IMR-90 (cell line): Measurements from ENCODE around the gene DDN. TPM values are rescaled to one million over a fixed set of nuclear protein-coding genes. Genes with fewer than 3 reads are reported as not detected.

Experiments used
- ATAC-seq: fragments of 200-7000 bp; cut with Tn5 transposase; 2 replicates; pipeline ENCODE4 v1.9.1; 2020; ENCODE audit warnings: low read depth, mild to moderate bottlenecking, moderate library complexity
- BruUV-seq: library from RNA; stranded (reverse); fragments of 400-500 nt; replicated peaks from 2 replicates; lab custom pipeline; 2021; lab: Mats Ljungman, UMichigan
- CTCF ChIA-PET: fragments of 300-600 bp; formaldehyde crosslinking; extraction: SDS; loops from one replicate; lab custom pipeline; 2021; ENCODE audit warnings: antibody characterized with exemption; lab: Yijun Ruan, JAX
- POLR2A ChIA-PET: fragments of 300-600 bp; sonication (Branson Sonifier 250); formaldehyde crosslinking; loops from one replicate; lab custom pipeline; 2022; ENCODE audit warnings: antibody characterized with exemption; ENCODE audit not compliant: unreplicated experiment; lab: Charles Lee
- DNase-seq: peaks from one replicate; pipeline ENCODE4 v3.0.0; 2013
- H2AFZ ChIP-seq: replicated peaks from 2 replicates; pipeline ENCODE3; 2013; ENCODE audit warnings: low read length, mild to moderate bottlenecking; ENCODE audit not compliant: poor library complexity
- H2AK5ac ChIP-seq: 2 replicates; pipeline ENCODE4 v1.6.1; 2013; ENCODE audit warnings: low read depth, low read length, inconsistent platforms
- H2AK9ac ChIP-seq: replicated peaks from 2 replicates; pipeline ENCODE3; 2013; ENCODE audit warnings: mild to moderate bottlenecking, low read depth, low read length, moderate library complexity; ENCODE audit not compliant: poor library complexity
- H2BK120ac ChIP-seq: 2 replicates; pipeline ENCODE4 v1.6.1; 2013; ENCODE audit warnings: low read depth, low read length, inconsistent platforms
- H2BK15ac ChIP-seq: 3 replicates; pipeline ENCODE4 v1.6.1; 2013; ENCODE audit warnings: low read depth, low read length, inconsistent platforms
- H2BK20ac ChIP-seq: 2 replicates; pipeline ENCODE4 v1.6.1; 2013; ENCODE audit warnings: low read depth, mild to moderate bottlenecking, inconsistent platforms, low read length, moderate library complexity
- H2BK5ac ChIP-seq: 2 replicates; pipeline ENCODE4 v1.6.1; 2013; ENCODE audit warnings: mild to moderate bottlenecking, low read depth, low read length, inconsistent platforms; ENCODE audit not compliant: poor library complexity, severe bottlenecking
- H3K14ac ChIP-seq: replicated peaks from 2 replicates; pipeline ENCODE4 v1.6.1; 2013; ENCODE audit warnings: low read depth, low read length, inconsistent platforms
- H3K18ac ChIP-seq: 2 replicates; pipeline ENCODE4 v1.6.1; 2013; ENCODE audit warnings: low read depth, low read length, control low read depth
- H3K23ac ChIP-seq: 2 replicates; pipeline ENCODE4 v1.6.1; 2013; ENCODE audit warnings: low read depth, low read length, inconsistent platforms
- H3K27ac ChIP-seq: 2 replicates; pipeline ENCODE4 v1.5.1; 2013; ENCODE audit warnings: mild to moderate bottlenecking, control low read depth, low read length; ENCODE audit not compliant: insufficient read depth
- H3K27me3 ChIP-seq: 2 replicates; pipeline ENCODE4 v1.6.1; 2013; ENCODE audit warnings: low read length; ENCODE audit not compliant: control insufficient read depth, insufficient read depth
- H3K36me3 ChIP-seq: 2 replicates; pipeline ENCODE4 v1.6.1; 2013; ENCODE audit warnings: low read length, mixed read lengths; ENCODE audit not compliant: control insufficient read depth, insufficient read depth
- H3K4ac ChIP-seq: 2 replicates; pipeline ENCODE4 v1.6.1; 2013; ENCODE audit warnings: low read depth, low read length, inconsistent platforms
- H3K4me1 ChIP-seq: 2 replicates; pipeline ENCODE4 v1.6.1; 2013; ENCODE audit warnings: low read length, mixed read lengths; ENCODE audit not compliant: control insufficient read depth, insufficient read depth
- H3K4me2 ChIP-seq: 2 replicates; pipeline ENCODE4 v1.6.1; 2013; ENCODE audit warnings: low read depth, mild to moderate bottlenecking, control low read depth, low read length, moderate library complexity
- H3K4me3 ChIP-seq: 2 replicates; pipeline ENCODE4 v1.5.1; 2013; ENCODE audit warnings: low read depth, mild to moderate bottlenecking, control low read depth, low read length, moderate library complexity; ENCODE audit not compliant: insufficient read depth
- H3K56ac ChIP-seq: 2 replicates; pipeline ENCODE4 v1.6.1; 2013; ENCODE audit warnings: low read length, inconsistent platforms; ENCODE audit not compliant: insufficient read depth; ENCODE audit errors: extremely low read depth
- H3K79me1 ChIP-seq, 2 experiments: 2 replicates each; pipeline ENCODE4 v1.6.1; 2013; ENCODE audit warnings: low read length in 2 of 2, inconsistent platforms in 1 of 2, low read depth in 1 of 2
- H3K9ac ChIP-seq: 2 replicates; pipeline ENCODE4 v1.6.1; 2013; ENCODE audit warnings: low read depth, low read length, control low read depth
- H3K9me1 ChIP-seq: 2 replicates; pipeline ENCODE4 v1.6.1; 2013; ENCODE audit warnings: low read length, inconsistent platforms; ENCODE audit not compliant: insufficient read depth
- H3K9me3 ChIP-seq: 2 replicates; pipeline ENCODE4 v1.6.1; 2013; ENCODE audit warnings: low read length; ENCODE audit not compliant: control insufficient read depth, insufficient read depth
- H4K20me1 ChIP-seq: 2 replicates; pipeline ENCODE4 v1.6.1; 2013; ENCODE audit warnings: low read length, inconsistent platforms; ENCODE audit not compliant: insufficient read depth
- H4K5ac ChIP-seq: 2 replicates; pipeline ENCODE4 v1.6.1; 2013; ENCODE audit warnings: mild to moderate bottlenecking, low read depth, low read length, control low read depth
- H4K8ac ChIP-seq, 2 experiments: 2 replicates each; pipeline ENCODE4 v1.6.1; 2013; ENCODE audit warnings: low read depth in 2 of 2, low read length in 2 of 2, control low read depth in 1 of 2, inconsistent platforms in 1 of 2
- H4K91ac ChIP-seq: 2 replicates; pipeline ENCODE4 v1.6.1; 2013; ENCODE audit warnings: low read depth, low read length, inconsistent platforms; ENCODE audit not compliant: insufficient read depth
- BHLHE40 ChIP-seq: fragments of 150-350 bp; IDR thresholded peaks from 2 replicates; pipeline ENCODE4 v1.6.1; 2016; ENCODE audit warnings: mild to moderate bottlenecking, low read depth, low read length
- CEBPB ChIP-seq: IDR thresholded peaks from 2 replicates; pipeline ENCODE4 v1.6.1; 2012; ENCODE audit warnings: low read depth, low read length, improper control_type of control experiment
- ELK1 ChIP-seq: fragments of 150-350 bp; IDR thresholded peaks from 2 replicates; pipeline ENCODE4 v1.6.1; 2016; ENCODE audit warnings: low read depth, mild to moderate bottlenecking, low read length, moderate library complexity, borderline replicate concordance
- MAFK ChIP-seq: IDR thresholded peaks from 2 replicates; pipeline ENCODE4 v1.6.1; 2012; ENCODE audit warnings: low read depth, low read length, improper control_type of control experiment
- MAZ ChIP-seq: IDR thresholded peaks from 2 replicates; pipeline ENCODE4 v1.6.1; 2012; ENCODE audit warnings: low read depth, mild to moderate bottlenecking, low read length, improper control_type of control experiment, moderate library complexity, borderline replicate concordance
- MXI1 ChIP-seq: IDR thresholded peaks from 2 replicates; pipeline ENCODE4 v1.6.1; 2012; ENCODE audit warnings: low read depth, mild to moderate bottlenecking, low read length, moderate library complexity, borderline replicate concordance
- NFE2L2 ChIP-seq: fragments of 150-350 bp; IDR thresholded peaks from 2 replicates; pipeline ENCODE4 v1.6.1; 2016; ENCODE audit warnings: low read depth, mild to moderate bottlenecking, low read length
- RCOR1 ChIP-seq: IDR thresholded peaks from 2 replicates; pipeline ENCODE4 v1.6.1; 2012; ENCODE audit warnings: mild to moderate bottlenecking, low read length, improper control_type of control experiment; ENCODE audit not compliant: insufficient replicate concordance
- SMC3 ChIP-seq: fragments of 150-350 bp; IDR thresholded peaks from 2 replicates; pipeline ENCODE4 v1.6.1; 2016; ENCODE audit warnings: low read depth, mild to moderate bottlenecking, antibody characterized with exemption, low read length, moderate library complexity
- WGBS, 2 experiments: methylation state at CpG; one replicate each; pipeline versions ENCODE4 v1.1.5 to v1.1.7; 2013; ENCODE audit warnings: missing lambda C conversion rate in 2 of 2; ENCODE audit not compliant: insufficient read length in 1 of 2; ENCODE audit errors: extremely low coverage in 2 of 2; 5-methylcytosine and 5-hydroxymethylcytosine counted together
- dilution Hi-C: fragments of 300-500 bp; cut with HindIII; formaldehyde crosslinking; loops from one replicate; pipeline ENCODE4 v1.14.3; 2018; ENCODE audit warnings: low sequenced_read_pairs; ENCODE audit not compliant: unreplicated experiment
- in situ Hi-C: fragments of 300-500 bp; cut with MboI; formaldehyde crosslinking; loops from 3 replicates; pipeline ENCODE4 v1.14.3; 2019; ENCODE audit warnings: low sequenced_read_pairs, inconsistent platforms, mixed read lengths
- intact Hi-C: fragments of 100-400 bp; cut with micrococcal nuclease; formaldehyde crosslinking; loops from 2 replicates; pipeline ENCODE4 v1.10.0; 2022
- polyA plus RNA-seq, 3 experiments: library from polyadenylated mRNA; depleted of rRNA; stranded (reverse); fragments of >200 nt; gene quantifications; 2 replicates each; pipeline ENCODE4 v1.2.3, GENCODE V29; 2012; ENCODE audit warnings: low replicate concordance in 1 of 3
- total RNA-seq: library from RNA; depleted of rRNA; stranded (reverse); fragments of >200 nt; gene quantifications from 2 replicates; pipeline ENCODE4 v1.2.3, GENCODE V29; 2012

The DDN gene
- total and polyA plus RNA-seq, 2 of the 4 experiments (the other 2 are of a cell fraction), result 0.18 to 0.21 TPM

- Histone ChIP-seq H3K36me3 (peaks cover 85% of the 10 kb centered on the region), H3K9ac (no peak overlapping the region), H3K18ac (no peak overlapping the region), H3K4me3 (no peak overlapping the region), H3K4me2 (no peak overlapping the region), H2AK9ac (no peak overlapping the region), H3K27me3 (no peaks in the 10 kb centered on the region), H2BK15ac (no peak overlapping the region), H2AFZ (no peak overlapping the region), H3K9me1 (no peaks in the 10 kb centered on the region), H3K79me1 (peaks cover 18 to 61% of the 10 kb centered on the region in 2 experiments), H2AK5ac (no peak overlapping the region), H4K91ac (no peak overlapping the region), H2BK120ac (no peak overlapping the region), H4K8ac (no peak overlapping the region), H4K5ac (no peak overlapping the region), H4K20me1 (peaks cover 19% of the 10 kb centered on the region), H3K4ac (no peak overlapping the region), H2BK5ac (no peak overlapping the region), H3K56ac (no peak overlapping the region), H3K4me1 (no peaks in the 10 kb centered on the region), H3K9me3 (no peaks in the 10 kb centered on the region), H3K23ac (no peak overlapping the region), H3K27ac (no peak overlapping the region), H2BK20ac (no peak overlapping the region), H3K14ac (no peak overlapping the region)
- intact Hi-C loops (no loop called here), in situ Hi-C loops (no loop called here), dilution Hi-C loops (no loop called here)
- WGBS, 2 experiments, result 65% methylated on average over 6 of the region's 8 CpGs; no CpG with 5 or more reads in 1 of the 2 experiments
- CTCF ChIA-PET, result no interaction called here
- no peak for ATAC-seq
- POLR2A ChIA-PET, result no interaction called here
- DNase-seq, result no peak
- TF ChIP-seq MAZ (no peak), ELK1 (no peak), BHLHE40 (no peak), CEBPB (no peak), MAFK (no peak), MXI1 (no peak), NFE2L2 (no peak), RCOR1 (no peak), SMC3 (no peak)
- no TSS peak for BruUV-seq
Measured at GRCh38 chr12:49031573-49032161, 32.5 kb upstream of the DDN start.
